VCaP (cell line): ENCODE measurements around the gene NFKBIE.

ENCODE experiments used
- H3K27ac ChIP-seq: fragments of 450-650 bp; 2 replicates; pipeline ENCODE4 v1.5.1; 2017
- TF ChIP-seq, protein P1 (sequence below): fragments of 450-650 bp; conservative IDR thresholded peaks from 2 replicates; pipeline ENCODE4 v1.5.1; 2017; ENCODE audit warnings: mild to moderate bottlenecking, moderate library complexity

NFKBIE gene

DNA sequence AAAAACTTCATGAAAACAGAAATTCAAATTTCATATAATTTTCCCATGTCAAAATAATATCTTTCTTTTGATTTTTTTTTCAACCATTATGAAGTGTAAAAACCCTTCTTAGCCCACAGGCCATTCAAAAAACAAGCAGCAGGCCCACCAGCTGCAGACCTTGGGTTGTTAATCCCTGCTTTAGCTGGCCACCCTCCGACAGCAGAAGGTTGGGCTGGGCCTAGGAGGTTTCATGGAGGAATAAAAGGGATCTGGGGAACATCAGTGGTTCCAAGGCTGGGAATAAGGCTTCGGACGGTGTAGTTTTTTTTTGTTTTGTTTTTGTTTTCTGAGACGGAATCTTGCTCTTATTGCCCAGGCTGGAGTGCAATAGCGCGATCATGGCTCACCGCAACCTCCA is 22.0 kb downstream of the NFKBIE start:
- no peak overlapping the region for H3K27ac ChIP-seq
- TF ChIP-seq, protein P1, sequence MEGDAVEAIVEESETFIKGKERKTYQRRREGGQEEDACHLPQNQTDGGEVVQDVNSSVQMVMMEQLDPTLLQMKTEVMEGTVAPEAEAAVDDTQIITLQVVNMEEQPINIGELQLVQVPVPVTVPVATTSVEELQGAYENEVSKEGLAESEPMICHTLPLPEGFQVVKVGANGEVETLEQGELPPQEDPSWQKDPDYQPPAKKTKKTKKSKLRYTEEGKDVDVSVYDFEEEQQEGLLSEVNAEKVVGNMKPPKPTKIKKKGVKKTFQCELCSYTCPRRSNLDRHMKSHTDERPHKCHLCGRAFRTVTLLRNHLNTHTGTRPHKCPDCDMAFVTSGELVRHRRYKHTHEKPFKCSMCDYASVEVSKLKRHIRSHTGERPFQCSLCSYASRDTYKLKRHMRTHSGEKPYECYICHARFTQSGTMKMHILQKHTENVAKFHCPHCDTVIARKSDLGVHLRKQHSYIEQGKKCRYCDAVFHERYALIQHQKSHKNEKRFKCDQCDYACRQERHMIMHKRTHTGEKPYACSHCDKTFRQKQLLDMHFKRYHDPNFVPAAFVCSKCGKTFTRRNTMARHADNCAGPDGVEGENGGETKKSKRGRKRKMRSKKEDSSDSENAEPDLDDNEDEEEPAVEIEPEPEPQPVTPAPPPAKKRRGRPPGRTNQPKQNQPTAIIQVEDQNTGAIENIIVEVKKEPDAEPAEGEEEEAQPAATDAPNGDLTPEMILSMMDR: no peak

DNA sequence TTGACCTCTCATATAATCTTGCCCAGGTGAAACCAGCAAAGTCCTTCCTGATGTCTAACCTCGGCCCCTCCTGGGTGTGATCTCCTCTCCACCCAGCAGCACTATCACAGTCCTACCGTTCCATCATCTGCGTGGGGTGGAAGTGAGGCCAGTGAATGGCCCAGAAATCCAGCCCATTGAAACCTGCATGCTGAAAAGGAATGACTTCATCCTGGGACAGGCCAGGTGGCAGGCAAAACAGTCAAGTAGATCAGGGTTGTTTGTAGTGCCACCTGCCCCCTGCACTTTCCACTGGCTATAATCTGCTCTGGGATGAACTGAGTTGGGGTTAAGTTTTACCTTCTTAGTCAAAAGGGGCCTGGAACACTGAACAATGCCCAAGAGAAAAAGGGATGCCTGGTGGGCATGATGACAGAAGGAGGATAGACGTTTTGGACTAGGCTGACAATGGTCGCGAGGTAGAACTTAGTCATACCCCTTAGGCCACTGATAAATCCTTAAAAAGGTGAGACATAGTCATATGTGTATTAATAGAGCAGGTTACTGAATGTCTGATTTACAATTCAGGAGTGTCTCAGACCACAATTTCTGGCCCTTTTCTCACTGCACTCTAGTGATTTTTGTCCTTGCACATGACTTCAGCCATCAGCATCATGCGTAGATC is 26.5 kb downstream of the NFKBIE start:
- TF ChIP-seq, protein P1: no peak
- H3K27ac ChIP-seq: peak overlapping the region; percentile 87; the same call in 1 of the 2 replicates

DNA sequence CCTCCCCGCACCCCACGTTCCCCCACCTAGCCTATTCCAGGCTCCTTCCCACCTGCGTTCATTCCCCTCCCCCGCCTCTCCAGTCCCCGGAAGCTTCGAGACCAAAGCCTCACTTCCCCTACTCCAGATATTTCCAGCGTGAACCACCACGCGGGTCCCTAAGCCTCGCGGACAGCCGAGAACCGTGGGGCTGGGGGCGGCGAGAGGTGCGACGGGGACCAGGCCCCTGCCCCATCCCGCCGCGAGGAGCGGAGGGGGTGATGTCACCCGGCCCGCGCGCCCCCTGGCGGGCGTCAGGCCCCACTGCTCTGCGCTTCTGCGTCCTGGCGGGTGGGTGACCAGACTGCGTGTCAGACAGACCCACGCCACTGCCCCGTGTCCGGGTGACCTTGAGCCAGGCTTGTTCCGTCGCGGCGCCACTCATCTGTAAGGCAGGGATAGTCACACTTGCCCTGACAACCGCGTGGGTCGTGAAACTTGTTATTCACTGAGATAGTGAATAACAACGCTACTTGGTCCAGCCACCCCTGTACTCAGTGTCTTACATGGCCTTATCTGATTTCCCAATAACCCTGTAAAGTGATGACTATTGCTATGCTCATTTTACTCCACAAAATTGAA is 27.4 kb downstream of the NFKBIE start:
- TF ChIP-seq, protein P1: peak; percentile 99

DNA sequence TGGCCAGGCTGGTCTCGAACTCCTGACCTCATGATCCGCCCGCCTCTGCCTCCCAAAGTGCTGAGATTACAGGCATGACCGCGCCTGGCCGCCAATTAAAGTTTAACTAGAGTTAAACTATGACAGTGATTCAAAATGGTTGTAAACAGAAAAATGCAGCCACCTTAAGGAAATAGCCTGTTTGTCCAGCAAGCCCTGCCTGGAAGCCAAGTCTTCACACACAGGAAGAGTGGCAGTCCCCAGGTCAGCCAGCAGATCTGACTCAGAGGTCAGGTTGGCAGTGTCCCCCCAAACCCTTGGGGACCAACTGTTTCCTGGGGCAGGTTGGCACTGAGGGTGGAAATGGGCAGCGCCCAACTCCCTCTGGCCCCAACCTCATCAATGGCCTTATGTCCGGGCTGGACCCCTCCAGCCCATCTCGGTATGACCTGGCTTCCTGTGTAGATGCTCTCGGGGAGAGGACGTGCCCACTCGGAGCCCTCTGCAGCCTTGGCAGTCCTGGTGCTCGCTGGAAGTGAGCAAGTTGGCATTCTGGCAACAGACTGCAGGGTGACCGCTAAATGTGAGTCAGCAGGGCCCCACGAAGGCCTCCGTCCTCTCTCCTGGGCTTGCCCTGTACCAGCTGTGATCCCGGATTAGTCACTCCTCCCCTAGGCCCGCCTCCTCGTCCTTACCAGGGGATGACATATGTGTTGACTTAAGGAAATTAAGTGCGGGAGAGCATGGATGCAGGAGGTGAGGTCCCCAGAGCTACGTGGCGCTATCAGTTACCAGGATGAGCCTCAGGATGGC is 28.1 kb downstream of the NFKBIE start:
- peak overlapping the region; percentile 87 for H3K27ac ChIP-seq
- TF ChIP-seq, protein P1: no peak

More for the DNA sequence above, 27.4 kb downstream of the NFKBIE start:
- peak overlapping the region; percentile 87 for H3K27ac ChIP-seq

DNA sequence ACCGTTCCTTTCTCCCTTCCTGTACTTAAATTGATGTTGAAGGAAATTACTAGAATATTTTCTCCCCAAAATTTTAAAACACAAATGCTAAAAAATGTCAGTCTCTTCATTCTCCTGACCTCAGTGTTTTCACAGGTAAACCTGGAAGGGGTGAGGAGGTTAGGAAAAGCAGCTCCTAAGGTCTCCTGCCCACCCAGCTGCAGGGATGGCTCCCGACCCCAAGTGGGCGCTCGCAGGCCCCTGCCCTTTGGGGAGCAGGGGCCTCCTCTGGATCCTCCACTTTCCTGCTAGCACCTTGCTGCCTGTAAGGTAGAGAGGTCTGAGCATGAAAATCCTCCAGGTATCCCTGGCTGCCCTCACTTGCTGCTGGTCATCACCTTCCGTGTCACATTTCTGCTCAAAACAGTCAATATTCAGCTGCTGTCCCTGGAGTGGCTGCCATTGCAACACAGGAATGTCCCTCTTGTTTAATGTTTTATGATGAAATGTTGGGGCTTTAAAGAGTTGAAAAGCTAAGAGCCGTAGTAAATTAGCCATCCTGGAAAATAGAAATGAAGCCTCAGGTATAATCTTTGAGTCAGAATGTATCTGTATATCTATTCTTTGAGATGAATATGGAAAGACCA is 29.3 kb downstream of the NFKBIE start:
- TF ChIP-seq, protein P1: no peak
- H3K27ac ChIP-seq: peak overlapping the region; percentile 87

DNA sequence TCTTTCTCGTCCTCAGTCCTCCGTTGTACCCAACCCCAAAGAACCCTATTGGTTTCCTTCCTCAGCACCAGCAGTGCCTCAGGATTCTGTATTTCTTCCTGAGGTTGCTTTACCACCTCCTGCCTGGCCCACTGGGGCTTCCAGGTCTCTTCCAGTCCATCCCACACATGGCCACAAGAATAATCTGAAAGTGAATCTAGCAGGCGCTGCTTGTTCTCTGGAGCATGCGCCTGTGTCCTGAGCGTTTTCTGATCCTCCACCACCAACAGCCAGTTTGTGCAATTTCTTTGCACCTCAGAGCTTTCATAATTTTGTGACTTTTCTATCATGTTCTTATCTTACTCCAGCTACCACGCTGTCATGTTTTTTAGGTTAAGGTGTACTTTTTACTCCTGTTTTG is 30.1 kb downstream of the NFKBIE start:
- TF ChIP-seq, protein P1: no peak
- peak overlapping the region; percentile 74 for H3K27ac ChIP-seq
